Mesenchymal stem cell (in vitro differentiated cells and primary cell): ENCODE results near the gene IFIT1.
"Not testable (repeated sequence)": the region's sequence is repeated elsewhere in the genome, so short reads cannot be mapped to it uniquely, and the experiment has no call there.

ENCODE experiments used
- DNase-seq: peaks from one replicate; pipeline ENCODE4 v3.0.0-alpha.2; 2013
- H2AFZ ChIP-seq: one replicate; pipeline ENCODE4 v1.6.1; 2013; ENCODE audit warnings: low read depth, mild to moderate bottlenecking, control low read depth, inconsistent platforms, low read length, moderate library complexity
- H2AK5ac ChIP-seq: 2 replicates; pipeline ENCODE4 v1.6.1; 2013; ENCODE audit warnings: low read length, moderate library complexity, mild to moderate bottlenecking, inconsistent platforms; ENCODE audit not compliant: severe bottlenecking
- H2BK120ac ChIP-seq: one replicate; pipeline ENCODE4 v1.6.1; 2013; ENCODE audit warnings: low read depth, mild to moderate bottlenecking, inconsistent platforms, low read length, moderate library complexity
- H2BK12ac ChIP-seq, 2 experiments: one replicate each; pipeline ENCODE4 v1.6.1; 2013; ENCODE audit warnings: inconsistent platforms in 2 of 2, low read length in 2 of 2, mild to moderate bottlenecking in 2 of 2, moderate library complexity in 2 of 2, control low read depth in 1 of 2
- H2BK15ac ChIP-seq: one replicate; pipeline ENCODE4 v1.6.1; 2013; ENCODE audit warnings: mild to moderate bottlenecking, low read depth, inconsistent platforms; ENCODE audit not compliant: poor library complexity, severe bottlenecking
- H2BK5ac ChIP-seq: 2 replicates; pipeline ENCODE4 v1.6.1; 2013; ENCODE audit warnings: low read depth, mild to moderate bottlenecking, low read length, control low read depth, inconsistent platforms; ENCODE audit not compliant: poor library complexity, severe bottlenecking
- H3K14ac ChIP-seq, 2 experiments: one replicate each; pipeline ENCODE4 v1.6.1; 2013; ENCODE audit warnings: inconsistent platforms in 2 of 2, low read length in 2 of 2, control low read depth in 1 of 2, mild to moderate bottlenecking in 1 of 2, moderate library complexity in 1 of 2
- H3K18ac ChIP-seq, 2 experiments: one replicate each; pipeline ENCODE4 v1.6.1; 2013; ENCODE audit warnings: inconsistent platforms in 2 of 2, low read length in 2 of 2, control low read depth in 1 of 2, low read depth in 1 of 2, mild to moderate bottlenecking in 1 of 2
- H3K23ac ChIP-seq, 2 experiments: one replicate each; pipeline ENCODE4 v1.6.1; 2013; ENCODE audit warnings: inconsistent platforms in 2 of 2, low read length in 2 of 2, mild to moderate bottlenecking in 2 of 2, moderate library complexity in 2 of 2, control low read depth in 1 of 2
- H3K27ac ChIP-seq: 2 replicates; pipeline ENCODE4 v1.5.1; 2013; ENCODE audit warnings: mild to moderate bottlenecking, moderate library complexity, low read length, control low read depth, inconsistent platforms; ENCODE audit not compliant: poor library complexity, severe bottlenecking
- H3K27me3 ChIP-seq, 2 experiments: 2 replicates each; pipeline versions ENCODE4 v1.6.1 to v1.7.0; 2013; ENCODE audit warnings: low read length in 2 of 2, mild to moderate bottlenecking in 2 of 2, moderate library complexity in 2 of 2, control low read depth in 1 of 2, inconsistent platforms in 1 of 2; ENCODE audit not compliant: control insufficient read depth in 1 of 2, insufficient read depth in 1 of 2
- H3K36me3 ChIP-seq, 2 experiments: 2 replicates each; pipeline versions ENCODE4 v1.6.1 to v1.7.0; 2013; ENCODE audit warnings: low read length in 2 of 2, control low read depth in 1 of 2, inconsistent platforms in 1 of 2, low read depth in 1 of 2, mild to moderate bottlenecking in 1 of 2; ENCODE audit not compliant: insufficient read depth in 2 of 2, control insufficient read depth in 1 of 2
- H3K4ac ChIP-seq, 2 experiments: one replicate each; pipeline ENCODE4 v1.6.1; 2013; ENCODE audit warnings: inconsistent platforms in 2 of 2, low read length in 2 of 2, mild to moderate bottlenecking in 2 of 2, moderate library complexity in 2 of 2, control low read depth in 1 of 2, low read depth in 1 of 2
- H3K4me1 ChIP-seq: 2 replicates; pipeline ENCODE4 v1.6.1; 2013; ENCODE audit warnings: low read depth, low read length, control low read depth; ENCODE audit not compliant: control insufficient read depth, insufficient read depth
- H3K4me2 ChIP-seq: 2 replicates; pipeline ENCODE4 v1.6.1; 2013; ENCODE audit warnings: low read length, mild to moderate bottlenecking, inconsistent platforms; ENCODE audit not compliant: poor library complexity, severe bottlenecking
- H3K4me3 ChIP-seq, 2 experiments: 2 replicates each; pipeline versions ENCODE4 v1.5.1 to v1.7.0; 2013; ENCODE audit warnings: low read length in 2 of 2, mild to moderate bottlenecking in 2 of 2, control low read depth in 1 of 2, low read depth in 1 of 2; ENCODE audit not compliant: insufficient read depth in 1 of 2
- H3K79me1 ChIP-seq: replicated peaks from 2 replicates; pipeline ENCODE4 v1.6.1; 2013; ENCODE audit warnings: mild to moderate bottlenecking, control low read depth, low read length, inconsistent platforms; ENCODE audit not compliant: poor library complexity, severe bottlenecking
- H3K9ac ChIP-seq: 2 replicates; pipeline ENCODE4 v1.7.0; 2013; ENCODE audit warnings: mild to moderate bottlenecking, low read length, moderate library complexity
- H3K9me3 ChIP-seq: 2 replicates; pipeline ENCODE4 v1.7.0; 2013; ENCODE audit warnings: mild to moderate bottlenecking, low read length; ENCODE audit not compliant: control insufficient read depth
- H4K8ac ChIP-seq: one replicate; pipeline ENCODE4 v1.6.1; 2013; ENCODE audit warnings: inconsistent platforms, mild to moderate bottlenecking, low read length, moderate library complexity
- H4K91ac ChIP-seq: one replicate; pipeline ENCODE4 v1.6.1; 2013; ENCODE audit warnings: mild to moderate bottlenecking, low read length, inconsistent platforms
- WGBS: methylation state at CpG from one replicate; pipeline ENCODE4 v1.1.7; 2013; ENCODE audit warnings: mixed read lengths; 5-methylcytosine and 5-hydroxymethylcytosine counted together

The IFIT1 gene

DNA sequence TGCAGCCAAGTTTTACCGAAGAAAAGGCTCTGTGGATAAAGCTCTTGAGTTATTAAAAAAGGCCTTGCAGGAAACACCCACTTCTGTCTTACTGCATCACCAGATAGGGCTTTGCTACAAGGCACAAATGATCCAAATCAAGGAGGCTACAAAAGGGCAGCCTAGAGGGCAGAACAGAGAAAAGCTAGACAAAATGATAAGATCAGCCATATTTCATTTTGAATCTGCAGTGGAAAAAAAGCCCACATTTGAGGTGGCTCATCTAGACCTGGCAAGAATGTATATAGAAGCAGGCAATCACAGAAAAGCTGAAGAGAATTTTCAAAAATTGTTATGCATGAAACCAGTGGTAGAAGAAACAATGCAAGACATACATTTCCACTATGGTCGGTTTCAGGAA, 10.6 kb downstream of the IFIT1 start:
- no peak overlapping the region for H4K91ac ChIP-seq
- H2BK120ac ChIP-seq: no peak overlapping the region
- H2BK5ac ChIP-seq: no peak overlapping the region
- no peak overlapping the region for H3K27ac ChIP-seq
- no peak overlapping the region for H2BK12ac ChIP-seq
- no peaks in the 10 kb centered on the region for H3K4me1 ChIP-seq
- DNase-seq: no peak
- no peak overlapping the region for H2BK15ac ChIP-seq
- no peak overlapping the region for H3K23ac ChIP-seq
- H3K9me3 ChIP-seq: no peaks in the 10 kb centered on the region
- H3K36me3 ChIP-seq: peaks cover 0 to 44% of the 10 kb centered on the region in 2 experiments
- no peak overlapping the region for H3K4me2 ChIP-seq
- no peaks in the 10 kb centered on the region for H3K27me3 ChIP-seq
- no peak overlapping the region for H4K8ac ChIP-seq
- no peak overlapping the region for H3K9ac ChIP-seq
- no peak overlapping the region for H3K14ac ChIP-seq
- no peak overlapping the region for H2AFZ ChIP-seq
- H3K4ac ChIP-seq: no peak overlapping the region
- H3K18ac ChIP-seq: no peak overlapping the region
- 100% methylated on average over 1 of the region's 2 CpGs for WGBS
- H2AK5ac ChIP-seq: no peak overlapping the region
- H3K79me1 ChIP-seq: peaks cover 2% of the 10 kb centered on the region
- no peak overlapping the region for H3K4me3 ChIP-seq

DNA sequence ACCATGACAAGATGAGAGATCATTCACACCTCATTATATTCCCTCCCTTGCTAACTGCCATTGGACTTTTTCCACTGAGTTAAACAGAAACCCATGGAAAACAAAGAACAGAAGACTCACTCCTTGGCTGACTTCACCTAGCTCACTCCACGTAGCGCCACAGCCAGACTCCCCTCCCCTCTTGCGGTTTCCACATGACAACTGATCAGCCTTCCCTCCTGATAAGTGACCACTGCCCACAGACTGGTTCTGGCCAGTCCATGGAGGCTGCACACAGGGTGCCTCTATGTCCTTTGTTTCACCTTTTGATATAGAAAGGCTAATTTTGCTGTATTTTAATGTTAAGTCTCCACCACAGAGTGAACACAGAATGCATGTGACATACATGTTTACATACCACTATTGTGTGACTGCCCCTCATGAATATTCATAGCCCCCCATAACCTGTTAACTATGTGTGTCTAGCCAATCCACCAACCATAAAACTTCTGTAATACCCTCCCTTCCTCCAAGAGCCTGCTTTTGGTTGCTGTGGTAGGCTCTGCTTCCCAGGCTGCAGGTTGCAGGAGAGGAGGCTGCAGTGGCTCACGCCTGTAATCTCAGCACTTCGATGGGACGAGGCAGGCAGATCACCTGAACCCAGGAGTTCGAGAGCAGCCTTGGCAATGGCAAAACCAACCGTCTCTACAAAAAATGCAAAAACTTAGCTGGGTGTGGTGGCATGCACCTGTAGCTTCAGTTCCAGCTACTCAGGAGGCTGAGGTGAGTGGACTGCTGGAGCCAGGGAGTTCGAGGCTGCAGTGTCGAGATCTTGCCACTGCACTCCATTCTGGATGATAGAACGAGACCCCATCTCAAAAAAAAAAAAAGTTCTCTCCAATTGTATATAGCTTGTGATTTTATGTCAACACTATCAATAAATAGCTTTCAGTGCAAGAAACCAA, 12.0 kb downstream of the IFIT1 start:
- DNase-seq: no peak
- Histone ChIP-seq H3K79me1 (peaks cover 2% of the 10 kb centered on the region), H3K4me2 (no peak overlapping the region), H3K27ac (no peak overlapping the region), H2BK120ac (no peak overlapping the region), H3K23ac (no peak overlapping the region), H4K91ac (no peak overlapping the region), H3K4me3 (no peak overlapping the region), H3K9ac (no peak overlapping the region), H2BK12ac (no peak overlapping the region), H3K4ac (no peak overlapping the region), H3K18ac (no peak overlapping the region), H2BK5ac (no peak overlapping the region), H3K27me3 (no peaks in the 10 kb centered on the region), H2AK5ac (no peak overlapping the region), H3K9me3 (no peaks in the 10 kb centered on the region), H3K14ac (no peak overlapping the region), H3K4me1 (no peaks in the 10 kb centered on the region), H2AFZ (no peak overlapping the region), H3K36me3 (peaks cover 0 to 39% of the 10 kb centered on the region in 2 experiments), H2BK15ac (no peak overlapping the region), H4K8ac (no peak overlapping the region)
- WGBS: 89% methylated on average over 8 of the region's 11 CpGs

DNA sequence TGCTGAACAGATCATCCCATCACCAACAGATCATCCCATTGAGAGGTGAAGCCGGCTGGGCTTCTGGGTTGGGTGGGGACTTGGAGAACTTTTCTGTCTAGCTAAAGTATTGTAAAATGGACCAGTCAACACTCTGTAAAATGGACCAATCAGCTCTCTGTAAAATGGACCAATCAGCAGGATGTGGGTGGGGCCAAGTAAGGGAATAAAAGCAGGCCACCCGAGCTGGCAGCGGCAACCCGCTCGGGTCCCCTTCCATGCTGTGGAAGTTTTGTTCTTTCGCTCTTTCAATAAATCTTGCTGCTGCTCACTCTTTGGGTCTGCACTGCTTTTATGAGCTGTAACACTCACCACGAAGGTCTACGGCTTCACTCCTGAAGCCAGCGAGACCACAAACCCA, 13.8 kb downstream of the IFIT1 start:
- not testable (repeated sequence) for DNase-seq, H3K14ac ChIP-seq, H2BK15ac ChIP-seq, H3K4me2 ChIP-seq, H2AFZ ChIP-seq, H4K91ac ChIP-seq, H2AK5ac ChIP-seq, H2BK5ac ChIP-seq, H2BK12ac ChIP-seq, H2BK120ac ChIP-seq, H3K9ac ChIP-seq, H3K18ac ChIP-seq, H3K4me3 ChIP-seq, H3K27me3 ChIP-seq, H3K4ac ChIP-seq, H3K27ac ChIP-seq, H3K9me3 ChIP-seq, H3K23ac ChIP-seq, H3K79me1 ChIP-seq, H3K4me1 ChIP-seq, H4K8ac ChIP-seq
- H3K36me3 ChIP-seq: peaks cover 0 to 30% of the 10 kb centered on the region in 2 experiments
- 97% methylated on average over 8 of the region's 9 CpGs for WGBS

DNA sequence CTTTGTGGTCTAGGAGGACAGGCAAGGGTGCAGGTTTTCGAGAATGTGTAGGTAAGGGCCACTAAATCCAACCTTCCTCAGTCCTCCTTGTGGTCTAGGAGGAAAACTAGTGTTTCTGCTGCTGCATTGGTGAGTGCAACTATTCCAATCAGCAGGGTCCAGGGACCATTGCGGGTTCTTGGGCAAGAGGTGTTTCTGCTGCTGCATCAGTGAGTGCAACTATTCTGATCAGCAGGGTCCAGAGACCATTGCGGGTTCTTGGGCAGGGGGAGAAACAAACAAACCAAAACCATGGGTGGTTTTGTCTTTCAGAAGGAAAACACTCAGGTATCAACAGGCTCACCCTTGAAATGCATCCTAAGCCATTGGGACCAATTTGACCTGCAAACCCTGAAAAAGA, 15.4 kb downstream of the IFIT1 start:
- not testable (repeated sequence) for H3K27ac ChIP-seq, DNase-seq, H2AK5ac ChIP-seq, H4K91ac ChIP-seq, H2BK5ac ChIP-seq, H3K9me3 ChIP-seq, H3K4me3 ChIP-seq, H2BK15ac ChIP-seq, H3K79me1 ChIP-seq, H3K4me1 ChIP-seq, H3K23ac ChIP-seq, H4K8ac ChIP-seq, H3K27me3 ChIP-seq, H2BK12ac ChIP-seq, H3K18ac ChIP-seq, H2BK120ac ChIP-seq, H2AFZ ChIP-seq, H3K4me2 ChIP-seq, H3K14ac ChIP-seq, H3K9ac ChIP-seq, H3K4ac ChIP-seq
- WGBS: 93% methylated on average over 3 of the region's 3 CpGs
- peaks cover 0 to 18% of the 10 kb centered on the region in 2 experiments for H3K36me3 ChIP-seq
